Fibroblast of lung (primary cell): ENCODE results near the gene ST6GALNAC4. TPM values are rescaled to one million over a fixed set of nuclear protein-coding genes. Genes with fewer than 3 reads are reported as not detected.

ENCODE experiments used
- DNase-seq, 2 donors: peaks; one replicate each; pipeline versions ENCODE4 v3.0.0 to v3.0.0-alpha.2; 2010; ENCODE audit warnings: low read depth in 2 of 2
- H2AFZ ChIP-seq: 2 replicates; pipeline ENCODE4 v1.5.1; 2012; ENCODE audit warnings: low read length, control low read depth, inconsistent platforms
- H3K27ac ChIP-seq: 2 replicates; pipeline ENCODE4 v1.5.1; 2011; ENCODE audit warnings: low read length, control low read depth; ENCODE audit not compliant: insufficient read depth
- H3K27me3 ChIP-seq: 2 replicates; pipeline ENCODE4 v1.5.1; 2011; ENCODE audit warnings: mild to moderate bottlenecking, low read length; ENCODE audit not compliant: control insufficient read depth, insufficient read depth
- H3K36me3 ChIP-seq: 2 replicates; pipeline ENCODE4 v1.5.1; 2011; ENCODE audit warnings: low read length; ENCODE audit not compliant: control insufficient read depth, insufficient read depth
- H3K4me1 ChIP-seq: 2 replicates; pipeline ENCODE4 v1.5.1; 2011; ENCODE audit warnings: low read length; ENCODE audit not compliant: control insufficient read depth, insufficient read depth; ENCODE audit errors: extremely low read depth
- H3K4me2 ChIP-seq: 2 replicates; pipeline ENCODE4 v1.5.1; 2011; ENCODE audit warnings: low read length, control low read depth; ENCODE audit not compliant: insufficient read depth; ENCODE audit errors: extremely low read depth
- H3K4me3 ChIP-seq, 4 experiments: fragments of 200-600 bp in 1 of 4; sonication (generic) in 1 of 4; replicated peaks in 1 of 4; 2 replicates each; pipeline ENCODE4 v1.5.1; 2011 to 2016; ENCODE audit warnings: low read length in 4 of 4, low read depth in 3 of 4, mild to moderate bottlenecking in 3 of 4, control low read depth in 2 of 4, inconsistent platforms in 1 of 4, mixed read lengths in 1 of 4; ENCODE audit not compliant: insufficient read depth in 1 of 4; ENCODE audit errors: control extremely low read depth in 1 of 4
- H3K79me2 ChIP-seq: 2 replicates; pipeline ENCODE4 v1.5.1; 2012; ENCODE audit warnings: mild to moderate bottlenecking, low read length, inconsistent platforms; ENCODE audit not compliant: control insufficient read depth, insufficient read depth
- H3K9ac ChIP-seq: 2 replicates; pipeline ENCODE4 v1.5.1; 2011; ENCODE audit warnings: mild to moderate bottlenecking, low read length, control low read depth; ENCODE audit not compliant: insufficient read depth
- H3K9me3 ChIP-seq: 2 replicates; pipeline ENCODE4 v1.5.1; 2012; ENCODE audit warnings: low read depth, low read length; ENCODE audit not compliant: control insufficient read depth, insufficient read depth
- H4K20me1 ChIP-seq: 2 replicates; pipeline ENCODE4 v1.5.1; 2011; ENCODE audit warnings: low read length; ENCODE audit not compliant: control insufficient read depth, insufficient read depth; ENCODE audit errors: extremely low read depth
- CTCF ChIP-seq, 2 donors: IDR thresholded peaks in 1 of 2; conservative IDR thresholded peaks in 1 of 2; 1 replicate in 1 of 2; 2 replicates in 1 of 2; pipeline ENCODE4 v1.5.1; 2011 to 2012; ENCODE audit warnings: low read length in 2 of 2, control low read depth in 1 of 2, inconsistent platforms in 1 of 2, low read depth in 1 of 2, mild to moderate bottlenecking in 1 of 2
- EZH2 ChIP-seq: IDR thresholded peaks from 2 replicates; pipeline ENCODE4 v1.5.1; 2012; ENCODE audit warnings: low read length, control low read depth, mild to moderate bottlenecking; ENCODE audit errors: missing control alignments
- polyA plus RNA-seq, 2 donors: library from polyadenylated mRNA; depleted of rRNA in 1 of 2; stranded (reverse) in 1 of 2; unstranded in 1 of 2; fragments of >200 nt; gene quantifications; 2 replicates each; pipeline ENCODE4 v1.2.1, GENCODE V29; 2011 to 2012; ENCODE audit warnings: missing spikeins in 1 of 2
- total RNA-seq: library from RNA; depleted of rRNA; stranded (reverse); fragments of >200 nt; gene quantifications from 2 replicates; pipeline ENCODE4 v1.2.1, GENCODE V29; 2014

The ST6GALNAC4 gene
- total and polyA plus RNA-seq, 2 donors (not counting 1 experiment from before 2014, with no cell fraction given) = 16.4 to 28.1 TPM

- DNase-seq = no peak
- H3K27ac ChIP-seq = no peak overlapping the region
- H3K36me3 ChIP-seq = peaks cover 25% of the 10 kb centered on the region
- no peaks in the 10 kb centered on the region for H4K20me1 ChIP-seq
- no peaks in the 10 kb centered on the region for H3K9me3 ChIP-seq
- no peaks in the 10 kb centered on the region for H3K79me2 ChIP-seq
- H3K4me2 ChIP-seq = no peak overlapping the region
- no peaks in the 10 kb centered on the region for H3K4me1 ChIP-seq
- H3K4me3 ChIP-seq = no peak overlapping the region
- H3K9ac ChIP-seq = no peak overlapping the region
- TF ChIP-seq CTCF (conservative IDR thresholded peaks at IDR 0.05 in 1 of 2, IDR thresholded peaks at IDR 0.05 in 1 of 2; ENCODE audit: low read depth in 1 of 2, low read length in 2 of 2) = no peak
- no peak for TF ChIP-seq EZH2
- no peaks in the 10 kb centered on the region for H3K27me3 ChIP-seq
- H2AFZ ChIP-seq = no peak overlapping the region
Measured at GRCh38 chr9:127885508-127886281, 31.1 kb downstream of the ST6GALNAC4 start.

GRCh38 chr9:127884976-127885490 lies 31.8 kb downstream of the ST6GALNAC4 start:
- DNase-seq = no peak
- no peak overlapping the region for H2AFZ ChIP-seq

More at GRCh38 chr9:127884976-127885490, 31.8 kb downstream of the ST6GALNAC4 start:
- Histone ChIP-seq H3K9me3 (no peaks in the 10 kb centered on the region), H3K4me1 (no peaks in the 10 kb centered on the region), H3K27me3 (no peaks in the 10 kb centered on the region), H3K4me3 (no peak overlapping the region), H3K79me2 (no peaks in the 10 kb centered on the region), H3K27ac (no peak overlapping the region), H4K20me1 (no peaks in the 10 kb centered on the region), H3K36me3 (peaks cover 19% of the 10 kb centered on the region), H3K4me2 (no peak overlapping the region), H3K9ac (peak overlapping the region; percentile 2)
- TF ChIP-seq EZH2 (no peak), CTCF (conservative IDR thresholded peaks at IDR 0.05 in 1 of 2, IDR thresholded peaks at IDR 0.05 in 1 of 2; ENCODE audit: low read depth in 1 of 2, low read length in 2 of 2) (no peak)
